Ovary (tissue), 9 donors: ENCODE data around the gene TC2N. TPM values are rescaled to one million over a fixed set of nuclear protein-coding genes. Genes with fewer than 3 reads are reported as not detected.

Source experiments
- DNase-seq, 5 donors: peaks; one replicate each; pipeline ENCODE4 v3.0.0-alpha.2; 2019 to 2020
- H3K27ac ChIP-seq, 2 donors: fragments of 200-600 bp; one replicate each; pipeline versions ENCODE4 v1.5.1 to v1.8.0; 2019 to 2022
- H3K27me3 ChIP-seq: fragments of 200-600 bp; one replicate; pipeline ENCODE4 v1.8.0; 2022
- H3K36me3 ChIP-seq: fragments of 200-600 bp; sonication (generic); one replicate; pipeline ENCODE4 v1.5.1; 2019
- H3K4me1 ChIP-seq: one replicate; pipeline ENCODE4 v1.8.1; 2013; ENCODE audit warnings: mild to moderate bottlenecking, moderate library complexity; ENCODE audit not compliant: insufficient read depth
- H3K4me3 ChIP-seq: fragments of 200-600 bp; sonication (generic); one replicate; pipeline ENCODE4 v1.5.1; 2017
- H3K9me3 ChIP-seq, 2 donors: fragments of 200-600 bp in 1 of 2; sonication (generic) in 1 of 2; one replicate each; pipeline versions ENCODE4 v1.5.1 to v1.8.1; 2013 to 2019; ENCODE audit warnings: mild to moderate bottlenecking in 1 of 2, moderate library complexity in 1 of 2
- EP300 ChIP-seq: sonication (generic); formaldehyde crosslinking; IDR thresholded peaks from one replicate; pipeline ENCODE4 v1.6.1; 2017; ENCODE audit warnings: antibody characterized with exemption
- POLR2A ChIP-seq: fragments of 450-650 bp; IDR thresholded peaks from one replicate; pipeline ENCODE4 v1.6.1; 2017; ENCODE audit warnings: antibody characterized with exemption, mild to moderate bottlenecking, moderate library complexity
- WGBS, 3 donors: extraction: QIAGEN DNeasy Blood & Tissue Kit in 1 of 3; methylation state at CpG; one replicate each; pipeline versions ENCODE4 v1.1.5 to v1.1.7; 2013 to 2017; 5-methylcytosine and 5-hydroxymethylcytosine counted together
- intact Hi-C, 4 donors: fragments of 100-400 bp; cut with DNase I; formaldehyde crosslinking; loops; one replicate each; pipeline versions ENCODE4 v1.11.0 to v1.15.1; 2022 to 2023
- polyA plus RNA-seq, 2 donors: library from polyadenylated mRNA; stranded (reverse); fragments of 200-250 nt in 1 of 2; fragments of 350-450 nt in 1 of 2; fragmentation: Illumina TruSeq in 1 of 2; extraction: RNeasy Lipid Tissue Mini Kit (QIAGEN cat#74804) in 1 of 2; gene quantifications; one replicate each; pipeline ENCODE4 v1.2.3, GENCODE V29; 2013 to 2014
- total RNA-seq, 7 donors: library from RNA; depleted of rRNA in 2 of 7; stranded (reverse); fragments of >200 nt in 2 of 7; fragmentation: NEBNext Ultra II Directional in 3 of 7; extraction: Animal tissue kit (Norgen Biotek cat#: 25700) in 3 of 7; gene quantifications; one replicate each; pipeline versions ENCODE4 v1.1.0 to v1.2.4, GENCODE V29; 2016 to 2023
- TF ChIP-seq, protein P1 (sequence below), 3 donors: fragments of 450-650 bp in 2 of 3; fragments of 200-600 bp in 1 of 3; IDR thresholded peaks; one replicate each; pipeline versions ENCODE4 v1.5.1 to v1.8.0; 2016 to 2022; ENCODE audit warnings: antibody characterized with exemption in 3 of 3, mild to moderate bottlenecking in 1 of 3
- donor health status: DM: no; HTN: no; CAD: no; lungs with moderate emphysema.
- donor health status: DM: no; HTN: no; CAD: no.
- donor health status: Bipolar disorder and iron deficiency.
- donor health status: DM: yes; HTN: yes; CAD: no.
- donor health status: DM: no; HTN: no; CAD: no.
- donor health status: DM: yes; HTN: yes; CAD: no.

TC2N gene
- total and polyA plus RNA-seq, 9 donors, result 2.2 to 81.7 (median 12.4) TPM

- 85 to 89% (median 88%) methylated on average over 10 of the region's 10 CpGs for WGBS, 3 donors
- H3K4me1 ChIP-seq, result peaks cover 8% of the 10 kb centered on the region
- H3K27ac ChIP-seq, result no peak overlapping the region
- H3K4me3 ChIP-seq, result no peak overlapping the region
- TF ChIP-seq, protein P1, sequence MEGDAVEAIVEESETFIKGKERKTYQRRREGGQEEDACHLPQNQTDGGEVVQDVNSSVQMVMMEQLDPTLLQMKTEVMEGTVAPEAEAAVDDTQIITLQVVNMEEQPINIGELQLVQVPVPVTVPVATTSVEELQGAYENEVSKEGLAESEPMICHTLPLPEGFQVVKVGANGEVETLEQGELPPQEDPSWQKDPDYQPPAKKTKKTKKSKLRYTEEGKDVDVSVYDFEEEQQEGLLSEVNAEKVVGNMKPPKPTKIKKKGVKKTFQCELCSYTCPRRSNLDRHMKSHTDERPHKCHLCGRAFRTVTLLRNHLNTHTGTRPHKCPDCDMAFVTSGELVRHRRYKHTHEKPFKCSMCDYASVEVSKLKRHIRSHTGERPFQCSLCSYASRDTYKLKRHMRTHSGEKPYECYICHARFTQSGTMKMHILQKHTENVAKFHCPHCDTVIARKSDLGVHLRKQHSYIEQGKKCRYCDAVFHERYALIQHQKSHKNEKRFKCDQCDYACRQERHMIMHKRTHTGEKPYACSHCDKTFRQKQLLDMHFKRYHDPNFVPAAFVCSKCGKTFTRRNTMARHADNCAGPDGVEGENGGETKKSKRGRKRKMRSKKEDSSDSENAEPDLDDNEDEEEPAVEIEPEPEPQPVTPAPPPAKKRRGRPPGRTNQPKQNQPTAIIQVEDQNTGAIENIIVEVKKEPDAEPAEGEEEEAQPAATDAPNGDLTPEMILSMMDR (IDR thresholded peaks at IDR 0.05), result no peak
- no peak for TF ChIP-seq EP300
- TF ChIP-seq POLR2A, result no peak
- no peaks in the 10 kb centered on the region for H3K27me3 ChIP-seq
- no peaks in the 10 kb centered on the region for H3K9me3 ChIP-seq
- intact Hi-C loops, result no loop called here
- H3K36me3 ChIP-seq, result no peaks in the 10 kb centered on the region
- DNase-seq, result no peak
Observed at GRCh38 chr14:91888641-91889476, 21.5 kb upstream of the TC2N start.

DNA sequence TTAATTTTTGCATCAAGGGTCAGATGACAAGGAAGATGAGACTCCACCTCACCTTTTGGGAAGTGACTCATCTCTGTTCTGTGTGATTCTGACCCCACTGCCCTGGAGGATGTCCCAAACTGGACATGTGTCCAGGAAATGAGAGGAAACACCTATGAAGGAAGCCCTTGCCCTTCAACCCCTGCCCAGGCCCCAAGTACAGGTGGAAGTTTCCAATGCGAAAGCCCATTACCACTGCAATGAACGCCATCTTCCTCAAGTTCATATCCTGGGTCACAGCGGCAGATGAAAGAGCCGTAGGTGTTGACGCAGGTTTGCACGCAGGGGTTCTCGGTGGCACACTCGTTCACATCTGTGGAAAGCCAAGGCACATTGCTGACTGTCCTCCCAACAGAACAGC is 19.6 kb upstream of the TC2N start:
- no peaks in the 10 kb centered on the region for H3K27me3 ChIP-seq
- intact Hi-C loops, result no loop called here
- H3K9me3 ChIP-seq, result no peaks in the 10 kb centered on the region
- DNase-seq, result no peak
- peaks cover 8% of the 10 kb centered on the region for H3K4me1 ChIP-seq
- no peak for TF ChIP-seq POLR2A
- TF ChIP-seq EP300, result no peak
- TF ChIP-seq, protein P1 (IDR thresholded peaks at IDR 0.05), result no peak
- H3K27ac ChIP-seq, result no peak overlapping the region
- H3K36me3 ChIP-seq, result no peaks in the 10 kb centered on the region
- 96 to 98% (median 97%) methylated on average over 8 of the region's 8 CpGs for WGBS, 3 donors
- no peak overlapping the region for H3K4me3 ChIP-seq

DNA sequence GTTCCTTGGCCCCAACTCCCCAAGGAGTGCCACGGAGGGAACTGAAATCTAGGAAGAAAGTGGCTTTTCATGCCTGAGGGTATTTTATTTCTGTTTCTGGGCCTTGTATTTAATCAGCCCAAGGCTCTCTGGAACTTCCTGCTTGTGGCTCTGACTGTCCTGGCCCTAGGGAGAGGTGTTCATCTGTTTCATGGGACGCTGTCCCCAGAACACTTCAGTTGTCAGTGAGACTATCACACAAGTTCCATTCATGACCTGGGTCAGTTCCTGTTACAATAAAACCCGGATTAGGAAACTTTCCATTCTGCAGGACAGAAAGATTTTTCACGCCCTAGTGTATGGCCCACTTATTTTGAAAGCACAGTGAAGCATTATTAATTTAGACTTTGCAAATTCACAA is 18.5 kb upstream of the TC2N start:
- TF ChIP-seq EP300 (no peak), POLR2A (no peak)
- TF ChIP-seq, protein P1 (IDR thresholded peaks at IDR 0.05), result no peak
- no peak for DNase-seq
- H3K27ac ChIP-seq, result no peak overlapping the region
- peaks cover 8% of the 10 kb centered on the region for H3K4me1 ChIP-seq
- no peaks in the 10 kb centered on the region for H3K27me3 ChIP-seq
- 54 to 74% (median 68%) methylated on average over 4 of the region's 4 CpGs for WGBS, 3 donors
- no peaks in the 10 kb centered on the region for H3K9me3 ChIP-seq
- no peaks in the 10 kb centered on the region for H3K36me3 ChIP-seq
- intact Hi-C loops, result no loop called here
- H3K4me3 ChIP-seq, result no peak overlapping the region

DNA sequence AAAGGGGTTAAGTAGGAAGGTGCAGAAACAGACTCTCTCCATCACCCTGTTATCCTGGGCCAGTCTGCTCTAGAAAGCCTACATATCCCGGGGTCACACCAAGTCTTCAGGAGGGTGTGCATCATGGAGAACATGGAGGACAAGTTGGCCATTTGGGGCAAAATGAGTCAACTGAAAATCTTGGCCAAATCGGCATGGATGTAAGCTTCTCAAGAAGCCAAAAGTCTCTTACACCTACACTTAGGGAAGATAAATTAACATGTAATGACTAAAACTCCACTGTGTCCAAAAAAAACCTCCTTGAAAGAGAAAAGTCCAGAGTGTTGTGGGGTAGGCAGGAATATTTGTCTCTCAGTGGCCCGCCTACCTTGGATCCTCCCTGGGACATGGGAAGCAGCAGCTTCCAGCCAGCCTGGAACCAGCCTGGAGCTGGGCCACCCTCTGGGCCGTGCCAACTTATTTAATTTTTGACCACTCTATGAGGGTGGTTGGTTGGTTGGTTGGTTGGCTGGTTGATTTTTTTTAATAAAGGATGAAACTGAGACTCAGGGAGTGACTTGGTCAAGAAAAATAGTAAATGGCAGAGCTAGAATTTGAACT is 17.9 kb upstream of the TC2N start:
- H3K27ac ChIP-seq, result no peak overlapping the region
- peaks cover 2% of the 10 kb centered on the region for H3K4me1 ChIP-seq
- TF ChIP-seq EP300 (no peak), POLR2A (no peak)
- TF ChIP-seq, protein P1 (IDR thresholded peaks at IDR 0.05), result no peak
- H3K36me3 ChIP-seq, result no peaks in the 10 kb centered on the region
- no peak for DNase-seq
- H3K4me3 ChIP-seq, result no peak overlapping the region
- H3K9me3 ChIP-seq, result no peaks in the 10 kb centered on the region
- intact Hi-C loops, result no loop called here
- H3K27me3 ChIP-seq, result no peaks in the 10 kb centered on the region
- 67 to 93% (median 87%) methylated on average over 4 of the region's 4 CpGs for WGBS, 3 donors
